Measurements from ENCODE around the gene TRIM67. TPM values are rescaled to one million over a fixed set of nuclear protein-coding genes. Genes with fewer than 3 reads are reported as not detected.

Gene TRIM67
- total and polyA plus RNA-seq, 9 of the 15 experiments (the other 6 are each of a cell fraction or from before 2014, with no cell fraction given) = 0.04 to 0.60 (median 0.31) TPM

DNA sequence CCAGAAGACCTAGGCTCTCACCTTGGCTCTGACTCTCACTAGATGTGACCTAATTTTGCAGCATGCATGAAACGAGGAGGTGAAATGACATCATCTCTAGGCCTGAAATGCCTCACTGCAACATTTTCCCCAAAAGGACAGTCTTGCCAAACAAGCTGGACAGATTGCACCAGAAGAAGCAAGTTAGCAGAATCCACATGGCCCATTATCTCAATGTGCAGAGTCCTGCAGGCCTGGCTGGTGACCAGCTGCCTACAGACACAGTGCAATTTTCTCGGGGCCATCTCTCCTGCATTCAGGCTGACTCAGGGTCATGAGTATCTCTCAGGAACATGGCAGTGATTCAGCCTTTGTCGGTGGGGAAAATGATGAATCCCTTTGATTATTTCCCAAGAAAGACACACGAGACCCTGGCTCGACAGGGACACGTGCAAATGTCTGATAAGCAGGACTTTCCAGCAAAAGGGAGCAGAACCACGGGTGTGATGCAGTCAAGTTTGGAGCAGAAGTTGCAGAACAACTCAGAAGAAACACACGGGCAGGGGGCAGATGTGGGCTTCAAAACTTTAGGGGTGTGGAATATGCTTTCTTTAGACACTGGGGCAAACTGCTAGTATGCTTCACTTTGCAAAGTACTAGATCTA is 38.7 kb downstream of the TRIM67 start (continued):
- TF ChIP-seq, protein P1, sequence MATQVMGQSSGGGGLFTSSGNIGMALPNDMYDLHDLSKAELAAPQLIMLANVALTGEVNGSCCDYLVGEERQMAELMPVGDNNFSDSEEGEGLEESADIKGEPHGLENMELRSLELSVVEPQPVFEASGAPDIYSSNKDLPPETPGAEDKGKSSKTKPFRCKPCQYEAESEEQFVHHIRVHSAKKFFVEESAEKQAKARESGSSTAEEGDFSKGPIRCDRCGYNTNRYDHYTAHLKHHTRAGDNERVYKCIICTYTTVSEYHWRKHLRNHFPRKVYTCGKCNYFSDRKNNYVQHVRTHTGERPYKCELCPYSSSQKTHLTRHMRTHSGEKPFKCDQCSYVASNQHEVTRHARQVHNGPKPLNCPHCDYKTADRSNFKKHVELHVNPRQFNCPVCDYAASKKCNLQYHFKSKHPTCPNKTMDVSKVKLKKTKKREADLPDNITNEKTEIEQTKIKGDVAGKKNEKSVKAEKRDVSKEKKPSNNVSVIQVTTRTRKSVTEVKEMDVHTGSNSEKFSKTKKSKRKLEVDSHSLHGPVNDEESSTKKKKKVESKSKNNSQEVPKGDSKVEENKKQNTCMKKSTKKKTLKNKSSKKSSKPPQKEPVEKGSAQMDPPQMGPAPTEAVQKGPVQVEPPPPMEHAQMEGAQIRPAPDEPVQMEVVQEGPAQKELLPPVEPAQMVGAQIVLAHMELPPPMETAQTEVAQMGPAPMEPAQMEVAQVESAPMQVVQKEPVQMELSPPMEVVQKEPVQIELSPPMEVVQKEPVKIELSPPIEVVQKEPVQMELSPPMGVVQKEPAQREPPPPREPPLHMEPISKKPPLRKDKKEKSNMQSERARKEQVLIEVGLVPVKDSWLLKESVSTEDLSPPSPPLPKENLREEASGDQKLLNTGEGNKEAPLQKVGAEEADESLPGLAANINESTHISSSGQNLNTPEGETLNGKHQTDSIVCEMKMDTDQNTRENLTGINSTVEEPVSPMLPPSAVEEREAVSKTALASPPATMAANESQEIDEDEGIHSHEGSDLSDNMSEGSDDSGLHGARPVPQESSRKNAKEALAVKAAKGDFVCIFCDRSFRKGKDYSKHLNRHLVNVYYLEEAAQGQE (IDR thresholded peaks at IDR 0.05; ENCODE audit: borderline replicate concordance) = peak; percentile 36; the same call in 1 of the 2 replicates
- TF ChIP-seq, protein P1 (CRISPR knock-in tag; IDR thresholded peaks at IDR 0.05; ENCODE audit: low read depth) = no peak
- TF ChIP-seq ZNF140 (CRISPR knock-in tag; IDR thresholded peaks at IDR 0.05) (no peak), ZNF41 (CRISPR knock-in tag; conservative IDR thresholded peaks at IDR 0.05) (peak; percentile 43), DDX20 (tag; IDR thresholded peaks at IDR 0.05; ENCODE audit: low read depth) (peak; percentile 12; the same call in 1 of the 2 replicates)
- TF ChIP-seq, protein P2, sequence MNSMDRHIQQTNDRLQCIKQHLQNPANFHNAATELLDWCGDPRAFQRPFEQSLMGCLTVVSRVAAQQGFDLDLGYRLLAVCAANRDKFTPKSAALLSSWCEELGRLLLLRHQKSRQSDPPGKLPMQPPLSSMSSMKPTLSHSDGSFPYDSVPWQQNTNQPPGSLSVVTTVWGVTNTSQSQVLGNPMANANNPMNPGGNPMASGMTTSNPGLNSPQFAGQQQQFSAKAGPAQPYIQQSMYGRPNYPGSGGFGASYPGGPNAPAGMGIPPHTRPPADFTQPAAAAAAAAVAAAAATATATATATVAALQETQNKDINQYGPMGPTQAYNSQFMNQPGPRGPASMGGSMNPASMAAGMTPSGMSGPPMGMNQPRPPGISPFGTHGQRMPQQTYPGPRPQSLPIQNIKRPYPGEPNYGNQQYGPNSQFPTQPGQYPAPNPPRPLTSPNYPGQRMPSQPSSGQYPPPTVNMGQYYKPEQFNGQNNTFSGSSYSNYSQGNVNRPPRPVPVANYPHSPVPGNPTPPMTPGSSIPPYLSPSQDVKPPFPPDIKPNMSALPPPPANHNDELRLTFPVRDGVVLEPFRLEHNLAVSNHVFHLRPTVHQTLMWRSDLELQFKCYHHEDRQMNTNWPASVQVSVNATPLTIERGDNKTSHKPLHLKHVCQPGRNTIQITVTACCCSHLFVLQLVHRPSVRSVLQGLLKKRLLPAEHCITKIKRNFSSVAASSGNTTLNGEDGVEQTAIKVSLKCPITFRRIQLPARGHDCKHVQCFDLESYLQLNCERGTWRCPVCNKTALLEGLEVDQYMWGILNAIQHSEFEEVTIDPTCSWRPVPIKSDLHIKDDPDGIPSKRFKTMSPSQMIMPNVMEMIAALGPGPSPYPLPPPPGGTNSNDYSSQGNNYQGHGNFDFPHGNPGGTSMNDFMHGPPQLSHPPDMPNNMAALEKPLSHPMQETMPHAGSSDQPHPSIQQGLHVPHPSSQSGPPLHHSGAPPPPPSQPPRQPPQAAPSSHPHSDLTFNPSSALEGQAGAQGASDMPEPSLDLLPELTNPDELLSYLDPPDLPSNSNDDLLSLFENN (IDR thresholded peaks at IDR 0.05; ENCODE audit: low read depth in 2 of 2, low read length in 2 of 2) = peak in 1 of 2 experiments; percentile 85; a peak in 1 of 4 replicates
- TF ChIP-seq, protein P3, sequence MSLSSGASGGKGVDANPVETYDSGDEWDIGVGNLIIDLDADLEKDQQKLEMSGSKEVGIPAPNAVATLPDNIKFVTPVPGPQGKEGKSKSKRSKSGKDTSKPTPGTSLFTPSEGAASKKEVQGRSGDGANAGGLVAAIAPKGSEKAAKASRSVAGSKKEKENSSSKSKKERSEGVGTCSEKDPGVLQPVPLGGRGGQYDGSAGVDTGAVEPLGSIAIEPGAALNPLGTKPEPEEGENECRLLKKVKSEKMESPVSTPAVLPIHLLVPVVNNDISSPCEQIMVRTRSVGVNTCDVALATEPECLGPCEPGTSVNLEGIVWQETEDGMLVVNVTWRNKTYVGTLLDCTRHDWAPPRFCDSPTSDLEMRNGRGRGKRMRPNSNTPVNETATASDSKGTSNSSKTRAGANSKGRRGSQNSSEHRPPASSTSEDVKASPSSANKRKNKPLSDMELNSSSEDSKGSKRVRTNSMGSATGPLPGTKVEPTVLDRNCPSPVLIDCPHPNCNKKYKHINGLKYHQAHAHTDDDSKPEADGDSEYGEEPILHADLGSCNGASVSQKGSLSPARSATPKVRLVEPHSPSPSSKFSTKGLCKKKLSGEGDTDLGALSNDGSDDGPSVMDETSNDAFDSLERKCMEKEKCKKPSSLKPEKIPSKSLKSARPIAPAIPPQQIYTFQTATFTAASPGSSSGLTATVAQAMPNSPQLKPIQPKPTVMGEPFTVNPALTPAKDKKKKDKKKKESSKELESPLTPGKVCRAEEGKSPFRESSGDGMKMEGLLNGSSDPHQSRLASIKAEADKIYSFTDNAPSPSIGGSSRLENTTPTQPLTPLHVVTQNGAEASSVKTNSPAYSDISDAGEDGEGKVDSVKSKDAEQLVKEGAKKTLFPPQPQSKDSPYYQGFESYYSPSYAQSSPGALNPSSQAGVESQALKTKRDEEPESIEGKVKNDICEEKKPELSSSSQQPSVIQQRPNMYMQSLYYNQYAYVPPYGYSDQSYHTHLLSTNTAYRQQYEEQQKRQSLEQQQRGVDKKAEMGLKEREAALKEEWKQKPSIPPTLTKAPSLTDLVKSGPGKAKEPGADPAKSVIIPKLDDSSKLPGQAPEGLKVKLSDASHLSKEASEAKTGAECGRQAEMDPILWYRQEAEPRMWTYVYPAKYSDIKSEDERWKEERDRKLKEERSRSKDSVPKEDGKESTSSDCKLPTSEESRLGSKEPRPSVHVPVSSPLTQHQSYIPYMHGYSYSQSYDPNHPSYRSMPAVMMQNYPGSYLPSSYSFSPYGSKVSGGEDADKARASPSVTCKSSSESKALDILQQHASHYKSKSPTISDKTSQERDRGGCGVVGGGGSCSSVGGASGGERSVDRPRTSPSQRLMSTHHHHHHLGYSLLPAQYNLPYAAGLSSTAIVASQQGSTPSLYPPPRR (CRISPR knock-in tag; IDR thresholded peaks at IDR 0.05; ENCODE audit: borderline replicate concordance) = no peak
- TF ChIP-seq, protein P4, sequence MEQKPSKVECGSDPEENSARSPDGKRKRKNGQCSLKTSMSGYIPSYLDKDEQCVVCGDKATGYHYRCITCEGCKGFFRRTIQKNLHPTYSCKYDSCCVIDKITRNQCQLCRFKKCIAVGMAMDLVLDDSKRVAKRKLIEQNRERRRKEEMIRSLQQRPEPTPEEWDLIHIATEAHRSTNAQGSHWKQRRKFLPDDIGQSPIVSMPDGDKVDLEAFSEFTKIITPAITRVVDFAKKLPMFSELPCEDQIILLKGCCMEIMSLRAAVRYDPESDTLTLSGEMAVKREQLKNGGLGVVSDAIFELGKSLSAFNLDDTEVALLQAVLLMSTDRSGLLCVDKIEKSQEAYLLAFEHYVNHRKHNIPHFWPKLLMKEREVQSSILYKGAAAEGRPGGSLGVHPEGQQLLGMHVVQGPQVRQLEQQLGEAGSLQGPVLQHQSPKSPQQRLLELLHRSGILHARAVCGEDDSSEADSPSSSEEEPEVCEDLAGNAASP (IDR thresholded peaks at IDR 0.05) = no peak

All from K562 (cell line).